Ovary (tissue), 9 donors: Measurements from ENCODE around the gene TXNDC17. TPM values are rescaled to one million over a fixed set of nuclear protein-coding genes. Genes with fewer than 3 reads are reported as not detected.

ENCODE experiments used
- DNase-seq, 5 donors: peaks; one replicate each; pipeline ENCODE4 v3.0.0-alpha.2; 2019 to 2020
- H3K27ac ChIP-seq, 2 donors: fragments of 200-600 bp; one replicate each; pipeline versions ENCODE4 v1.5.1 to v1.8.0; 2019 to 2022
- H3K27me3 ChIP-seq: fragments of 200-600 bp; one replicate; pipeline ENCODE4 v1.8.0; 2022
- H3K36me3 ChIP-seq: fragments of 200-600 bp; sonication (generic); one replicate; pipeline ENCODE4 v1.5.1; 2019
- H3K4me1 ChIP-seq: one replicate; pipeline ENCODE4 v1.8.1; 2013; ENCODE audit warnings: mild to moderate bottlenecking, moderate library complexity; ENCODE audit not compliant: insufficient read depth
- H3K4me3 ChIP-seq: fragments of 200-600 bp; sonication (generic); one replicate; pipeline ENCODE4 v1.5.1; 2017
- H3K9me3 ChIP-seq, 2 donors: fragments of 200-600 bp in 1 of 2; sonication (generic) in 1 of 2; one replicate each; pipeline versions ENCODE4 v1.5.1 to v1.8.1; 2013 to 2019; ENCODE audit warnings: mild to moderate bottlenecking in 1 of 2, moderate library complexity in 1 of 2
- CTCF ChIP-seq, 3 donors: fragments of 450-650 bp in 2 of 3; fragments of 200-600 bp in 1 of 3; IDR thresholded peaks; one replicate each; pipeline versions ENCODE4 v1.5.1 to v1.8.0; 2016 to 2022; ENCODE audit warnings: antibody characterized with exemption in 3 of 3, mild to moderate bottlenecking in 1 of 3
- EP300 ChIP-seq: sonication (generic); formaldehyde crosslinking; IDR thresholded peaks from one replicate; pipeline ENCODE4 v1.6.1; 2017; ENCODE audit warnings: antibody characterized with exemption
- POLR2A ChIP-seq: fragments of 450-650 bp; IDR thresholded peaks from one replicate; pipeline ENCODE4 v1.6.1; 2017; ENCODE audit warnings: antibody characterized with exemption, mild to moderate bottlenecking, moderate library complexity
- WGBS, 3 donors: extraction: QIAGEN DNeasy Blood & Tissue Kit in 1 of 3; methylation state at CpG; one replicate each; pipeline versions ENCODE4 v1.1.5 to v1.1.7; 2013 to 2017; 5-methylcytosine and 5-hydroxymethylcytosine counted together
- intact Hi-C, 4 donors: fragments of 100-400 bp; cut with DNase I; formaldehyde crosslinking; loops; one replicate each; pipeline versions ENCODE4 v1.11.0 to v1.15.1; 2022 to 2023
- polyA plus RNA-seq, 2 donors: library from polyadenylated mRNA; stranded (reverse); fragments of 200-250 nt in 1 of 2; fragments of 350-450 nt in 1 of 2; fragmentation: Illumina TruSeq in 1 of 2; extraction: RNeasy Lipid Tissue Mini Kit (QIAGEN cat#74804) in 1 of 2; gene quantifications; one replicate each; pipeline ENCODE4 v1.2.3, GENCODE V29; 2013 to 2014
- total RNA-seq, 7 donors: library from RNA; depleted of rRNA in 2 of 7; stranded (reverse); fragments of >200 nt in 2 of 7; fragmentation: NEBNext Ultra II Directional in 3 of 7; extraction: Animal tissue kit (Norgen Biotek cat#: 25700) in 3 of 7; gene quantifications; one replicate each; pipeline versions ENCODE4 v1.1.0 to v1.2.4, GENCODE V29; 2016 to 2023
- donor health status: DM: no; HTN: no; CAD: no; lungs with moderate emphysema.
- donor health status: DM: no; HTN: no; CAD: no.
- donor health status: Bipolar disorder and iron deficiency.
- donor health status: DM: yes; HTN: yes; CAD: no.
- donor health status: DM: no; HTN: no; CAD: no.
- donor health status: DM: yes; HTN: yes; CAD: no.

TXNDC17 gene
- total and polyA plus RNA-seq, 9 donors, result 19.0 to 104 (median 41.3) TPM

- intact Hi-C loops, result no loop called here
- H3K36me3 ChIP-seq, result no peaks in the 10 kb centered on the region
These were observed 37.0 kb upstream of the TXNDC17 start for GRCh38 chr17:6603744-6604325.

DNA sequence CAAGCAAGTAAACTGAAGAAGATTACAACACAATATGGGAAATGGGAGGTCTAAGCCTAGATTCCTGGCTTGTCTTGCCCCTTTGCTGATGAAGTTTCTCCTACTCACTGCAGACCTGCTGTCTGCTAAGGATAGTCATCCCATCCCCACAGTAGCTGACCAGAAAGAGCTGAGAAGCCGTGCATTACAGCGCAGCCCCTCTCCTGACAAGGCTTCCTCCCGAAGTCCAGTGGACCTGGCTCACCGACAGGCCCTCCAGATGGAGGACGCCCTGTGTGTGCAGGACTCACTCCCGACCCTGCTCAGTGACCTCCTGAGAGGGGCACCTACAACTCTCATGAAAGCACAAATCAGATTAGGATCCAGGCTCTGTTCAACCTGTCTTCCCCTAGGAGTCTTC lies 35.7 kb upstream of the TXNDC17 start:
- Histone ChIP-seq H3K9me3 (no peaks in the 10 kb centered on the region), H3K27me3 (no peaks in the 10 kb centered on the region), H3K36me3 (no peaks in the 10 kb centered on the region), H3K4me3 (no peak overlapping the region), H3K4me1 (peaks cover 3% of the 10 kb centered on the region), H3K27ac (no peak overlapping the region)
- intact Hi-C loops, result no loop called here
- no peak for DNase-seq
- WGBS, 3 donors, result 68 to 81% (median 73%) methylated on average over 6 of the region's 6 CpGs
- TF ChIP-seq EP300 (no peak), CTCF (IDR thresholded peaks at IDR 0.05) (no peak), POLR2A (no peak)

More at GRCh38 chr17:6603744-6604325, 37.0 kb upstream of the TXNDC17 start:
- peak overlapping the region in 1 of 2 donors; percentile 1 for H3K27ac ChIP-seq
- no peak overlapping the region for H3K4me3 ChIP-seq
- no peaks in the 10 kb centered on the region for H3K9me3 ChIP-seq
- WGBS, 3 donors, result 14 to 28% (median 21%) methylated on average over 3 of the region's 3 CpGs
- H3K4me1 ChIP-seq, result peaks cover 3% of the 10 kb centered on the region
- DNase-seq, result peak; percentile 58 to 77 (median 64)
- H3K27me3 ChIP-seq, result no peaks in the 10 kb centered on the region
- TF ChIP-seq EP300, result no peak
- TF ChIP-seq CTCF (IDR thresholded peaks at IDR 0.05), result peak in 1 of 3 donors; percentile 8

DNA sequence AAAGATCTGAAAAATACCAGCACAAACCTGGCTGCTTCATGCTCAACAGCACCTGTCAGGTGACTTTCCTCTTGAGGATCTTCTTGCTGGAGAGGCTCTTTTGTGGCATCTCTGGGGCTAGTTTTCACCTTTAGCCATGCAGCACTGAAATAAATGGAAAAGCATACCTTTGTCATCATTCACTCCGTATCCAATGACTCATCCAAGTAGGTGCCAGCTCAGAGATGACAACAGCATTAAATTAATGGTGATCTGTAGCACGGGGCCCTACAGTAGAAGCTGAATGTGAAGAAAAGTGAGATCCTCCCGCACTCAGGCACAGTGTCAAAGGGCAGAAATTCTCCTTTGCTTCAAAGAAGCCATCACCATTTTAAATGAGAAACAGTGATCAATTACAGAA lies 32.5 kb upstream of the TXNDC17 start:
- Histone ChIP-seq H3K4me3 (no peak overlapping the region), H3K27me3 (no peaks in the 10 kb centered on the region), H3K4me1 (peaks cover 6% of the 10 kb centered on the region), H3K9me3 (no peaks in the 10 kb centered on the region), H3K36me3 (no peaks in the 10 kb centered on the region), H3K27ac (no peak overlapping the region)
- intact Hi-C loops, result no loop called here
- DNase-seq, result no peak
- TF ChIP-seq POLR2A (no peak), EP300 (no peak), CTCF (IDR thresholded peaks at IDR 0.05) (no peak)
- WGBS, 3 donors, result 89 to 90% (median 90%) methylated on average over 3 of the region's 3 CpGs

- no peak for DNase-seq
- 91 to 94% (median 94%) methylated on average over 5 of the region's 5 CpGs for WGBS, 3 donors
- no peaks in the 10 kb centered on the region for H3K36me3 ChIP-seq
These were observed 30.8 kb upstream of the TXNDC17 start for GRCh38 chr17:6610011-6610410.

More at GRCh38 chr17:6610011-6610410, 30.8 kb upstream of the TXNDC17 start:
- TF ChIP-seq CTCF (IDR thresholded peaks at IDR 0.05) (no peak), EP300 (no peak), POLR2A (no peak)
- Histone ChIP-seq H3K9me3 (no peaks in the 10 kb centered on the region), H3K4me1 (peaks cover 4% of the 10 kb centered on the region), H3K27ac (no peak overlapping the region), H3K4me3 (no peak overlapping the region), H3K27me3 (no peaks in the 10 kb centered on the region)
- intact Hi-C loops, result no loop called here
